Prostate gland (tissue), 2 donors: ENCODE results near the gene SMARCAD1.

Experiments
- POLR2A ChIP-seq: fragments of 450-650 bp; IDR thresholded peaks from one replicate; pipeline ENCODE4 v1.6.1; 2016; ENCODE audit warnings: antibody characterized with exemption, mild to moderate bottlenecking
- TF ChIP-seq, protein P1 (sequence below), 4 experiments: fragments of 200-600 bp in 2 of 4; fragments of 450-650 bp in 2 of 4; sonication (generic) in 2 of 4; IDR thresholded peaks; 1 replicate in 3 of 4; 2 replicates in 1 of 4; pipeline ENCODE4 v1.5.1; 2016 to 2019; ENCODE audit warnings: antibody characterized with exemption in 4 of 4, mild to moderate bottlenecking in 2 of 4, moderate library complexity in 2 of 4

DNA sequence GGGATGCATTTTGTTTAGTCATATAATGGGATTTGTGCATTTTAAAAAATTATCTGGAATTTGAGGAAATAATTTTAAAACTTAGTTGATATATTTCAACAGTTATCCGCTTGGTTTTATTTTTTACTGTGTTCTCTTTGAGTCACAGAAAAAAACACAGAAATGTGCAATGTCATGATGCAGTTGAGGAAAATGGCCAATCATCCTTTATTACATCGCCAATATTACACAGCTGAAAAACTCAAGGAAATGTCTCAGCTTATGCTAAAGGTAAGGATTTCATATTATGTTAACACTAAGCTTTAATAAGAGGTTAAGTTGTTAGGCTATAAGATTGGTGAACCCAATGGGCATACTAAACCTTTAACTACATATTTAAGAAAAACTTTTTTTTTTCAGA lies 71.1 kb downstream of the SMARCAD1 start:
- TF ChIP-seq, protein P1, sequence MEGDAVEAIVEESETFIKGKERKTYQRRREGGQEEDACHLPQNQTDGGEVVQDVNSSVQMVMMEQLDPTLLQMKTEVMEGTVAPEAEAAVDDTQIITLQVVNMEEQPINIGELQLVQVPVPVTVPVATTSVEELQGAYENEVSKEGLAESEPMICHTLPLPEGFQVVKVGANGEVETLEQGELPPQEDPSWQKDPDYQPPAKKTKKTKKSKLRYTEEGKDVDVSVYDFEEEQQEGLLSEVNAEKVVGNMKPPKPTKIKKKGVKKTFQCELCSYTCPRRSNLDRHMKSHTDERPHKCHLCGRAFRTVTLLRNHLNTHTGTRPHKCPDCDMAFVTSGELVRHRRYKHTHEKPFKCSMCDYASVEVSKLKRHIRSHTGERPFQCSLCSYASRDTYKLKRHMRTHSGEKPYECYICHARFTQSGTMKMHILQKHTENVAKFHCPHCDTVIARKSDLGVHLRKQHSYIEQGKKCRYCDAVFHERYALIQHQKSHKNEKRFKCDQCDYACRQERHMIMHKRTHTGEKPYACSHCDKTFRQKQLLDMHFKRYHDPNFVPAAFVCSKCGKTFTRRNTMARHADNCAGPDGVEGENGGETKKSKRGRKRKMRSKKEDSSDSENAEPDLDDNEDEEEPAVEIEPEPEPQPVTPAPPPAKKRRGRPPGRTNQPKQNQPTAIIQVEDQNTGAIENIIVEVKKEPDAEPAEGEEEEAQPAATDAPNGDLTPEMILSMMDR (IDR thresholded peaks at IDR 0.05), result no peak
- no peak for TF ChIP-seq POLR2A
